Muscle layer of duodenum (tissue), 2 donors: ENCODE results near the gene SH3RF2.

ENCODE experiments used
- H3K27ac ChIP-seq: one replicate; pipeline ENCODE4 v1.7.0; 2013; ENCODE audit warnings: mild to moderate bottlenecking, low read length
- H3K27me3 ChIP-seq: one replicate; pipeline ENCODE4 v1.7.0; 2013; ENCODE audit warnings: low read depth, mild to moderate bottlenecking, control low read depth, low read length
- H3K36me3 ChIP-seq, 2 donors: one replicate each; pipeline ENCODE4 v1.7.0; 2013; ENCODE audit warnings: low read length in 2 of 2, control low read depth in 1 of 2, mild to moderate bottlenecking in 1 of 2; ENCODE audit not compliant: insufficient read depth in 2 of 2, control insufficient read depth in 1 of 2
- H3K4me1 ChIP-seq, 2 donors: one replicate each; pipeline ENCODE4 v1.7.0; 2013; ENCODE audit warnings: low read length in 2 of 2, mild to moderate bottlenecking in 2 of 2, control low read depth in 1 of 2, moderate library complexity in 1 of 2; ENCODE audit not compliant: insufficient read depth in 2 of 2, control insufficient read depth in 1 of 2
- H3K4me3 ChIP-seq, 2 donors: one replicate each; pipeline ENCODE4 v1.7.0; 2013; ENCODE audit warnings: low read length in 2 of 2, low read depth in 1 of 2, mild to moderate bottlenecking in 1 of 2
- H3K9me3 ChIP-seq, 2 donors: one replicate each; pipeline ENCODE4 v1.7.0; 2013; ENCODE audit warnings: low read length in 2 of 2, control low read depth in 1 of 2, mild to moderate bottlenecking in 1 of 2; ENCODE audit not compliant: control insufficient read depth in 1 of 2
- donor health status: healthy.

Gene SH3RF2

GRCh38 chr5:146027751-146028150, 91.4 kb downstream of the SH3RF2 start:
- Histone ChIP-seq H3K4me3 (no peak overlapping the region), H3K27ac (peak overlapping the region; percentile 58)

GRCh38 chr5:146032911-146033310, 96.5 kb downstream of the SH3RF2 start:
- Histone ChIP-seq H3K27ac (no peak overlapping the region), H3K36me3 (no peaks in the 10 kb centered on the region), H3K9me3 (no peaks in the 10 kb centered on the region)

More at GRCh38 chr5:146027751-146028150, 91.4 kb downstream of the SH3RF2 start:
- Histone ChIP-seq H3K4me1 (peaks cover 0 to 7% of the 10 kb centered on the region in 2 donors), H3K9me3 (no peaks in the 10 kb centered on the region), H3K27me3 (no peaks in the 10 kb centered on the region), H3K36me3 (no peaks in the 10 kb centered on the region)

GRCh38 chr5:146034127-146034526, 97.7 kb downstream of the SH3RF2 start:
- no peaks in the 10 kb centered on the region for H3K4me1 ChIP-seq
- no peak overlapping the region for H3K4me3 ChIP-seq
- H3K27ac ChIP-seq: no peak overlapping the region
- no peaks in the 10 kb centered on the region for H3K27me3 ChIP-seq
- H3K9me3 ChIP-seq: no peaks in the 10 kb centered on the region
- no peaks in the 10 kb centered on the region for H3K36me3 ChIP-seq

More at GRCh38 chr5:146032911-146033310, 96.5 kb downstream of the SH3RF2 start:
- Histone ChIP-seq H3K27me3 (no peaks in the 10 kb centered on the region), H3K4me3 (no peak overlapping the region), H3K4me1 (no peaks in the 10 kb centered on the region)

GRCh38 chr5:146034605-146035004, 98.2 kb downstream of the SH3RF2 start:
- no peaks in the 10 kb centered on the region for H3K9me3 ChIP-seq
- H3K4me1 ChIP-seq: no peaks in the 10 kb centered on the region
- H3K4me3 ChIP-seq: no peak overlapping the region
- H3K36me3 ChIP-seq: no peaks in the 10 kb centered on the region
- no peaks in the 10 kb centered on the region for H3K27me3 ChIP-seq
- no peak overlapping the region for H3K27ac ChIP-seq

GRCh38 chr5:146039420-146039819, 103.0 kb downstream of the SH3RF2 start:
- Histone ChIP-seq H3K4me1 (no peaks in the 10 kb centered on the region), H3K4me3 (no peak overlapping the region), H3K27ac (no peak overlapping the region), H3K36me3 (no peaks in the 10 kb centered on the region), H3K9me3 (no peaks in the 10 kb centered on the region), H3K27me3 (no peaks in the 10 kb centered on the region)

GRCh38 chr5:146040527-146040926, 104.1 kb downstream of the SH3RF2 start:
- Histone ChIP-seq H3K4me1 (no peaks in the 10 kb centered on the region), H3K4me3 (no peak overlapping the region), H3K36me3 (no peaks in the 10 kb centered on the region), H3K27ac (no peak overlapping the region), H3K27me3 (no peaks in the 10 kb centered on the region), H3K9me3 (no peaks in the 10 kb centered on the region)

GRCh38 chr5:146041180-146041789, 104.9 kb downstream of the SH3RF2 start:
- Histone ChIP-seq H3K27me3 (no peaks in the 10 kb centered on the region), H3K36me3 (no peaks in the 10 kb centered on the region), H3K9me3 (no peaks in the 10 kb centered on the region), H3K4me1 (no peaks in the 10 kb centered on the region), H3K4me3 (no peak overlapping the region), H3K27ac (no peak overlapping the region)

- H3K27ac ChIP-seq: no peak overlapping the region
- H3K9me3 ChIP-seq: no peaks in the 10 kb centered on the region
- no peaks in the 10 kb centered on the region for H3K27me3 ChIP-seq
- no peaks in the 10 kb centered on the region for H3K4me1 ChIP-seq
- H3K4me3 ChIP-seq: no peak overlapping the region
- no peaks in the 10 kb centered on the region for H3K36me3 ChIP-seq
Measured at GRCh38 chr5:146042628-146043279, 106.4 kb downstream of the SH3RF2 start.

- Histone ChIP-seq H3K4me1 (no peaks in the 10 kb centered on the region), H3K27ac (no peak overlapping the region), H3K4me3 (no peak overlapping the region), H3K27me3 (no peaks in the 10 kb centered on the region), H3K36me3 (no peaks in the 10 kb centered on the region), H3K9me3 (no peaks in the 10 kb centered on the region)
Measured at GRCh38 chr5:146043722-146044121, 107.3 kb downstream of the SH3RF2 start.

- Histone ChIP-seq H3K27me3 (no peaks in the 10 kb centered on the region), H3K36me3 (no peaks in the 10 kb centered on the region), H3K4me3 (no peak overlapping the region), H3K9me3 (no peaks in the 10 kb centered on the region), H3K27ac (no peak overlapping the region), H3K4me1 (no peaks in the 10 kb centered on the region)
Measured at GRCh38 chr5:146047396-146047795, 111.0 kb downstream of the SH3RF2 start.

- Histone ChIP-seq H3K36me3 (no peaks in the 10 kb centered on the region), H3K27me3 (no peaks in the 10 kb centered on the region), H3K27ac (no peak overlapping the region), H3K9me3 (no peaks in the 10 kb centered on the region), H3K4me3 (no peak overlapping the region), H3K4me1 (no peaks in the 10 kb centered on the region)
Measured at GRCh38 chr5:146048994-146049703, 112.8 kb downstream of the SH3RF2 start.
